Measurements from ENCODE around the gene GALK2. TPM values are rescaled to one million over a fixed set of nuclear protein-coding genes. Genes with fewer than 3 reads are reported as not detected.

The GALK2 gene
- total and polyA plus RNA-seq, 2 of the 4 experiments (the other 2 are of a cell fraction) = 27.0 to 63.6 TPM

- CTCF ChIA-PET = no interaction called here
- intact Hi-C loops (cut with micrococcal nuclease) (no loop called here), dilution Hi-C loops (cut with HindIII; ENCODE audit: low sequenced_read_pairs, unreplicated experiment) (no loop called here), in situ Hi-C loops (cut with MboI; ENCODE audit: low sequenced_read_pairs) (no loop called here)
- H3K14ac ChIP-seq (replicated peaks; ENCODE audit: low read depth, low read length) = no peak overlapping the region
- H4K91ac ChIP-seq (ENCODE audit: insufficient read depth, low read depth, low read length) = no peak overlapping the region
- no peak overlapping the region for H2AK5ac ChIP-seq (ENCODE audit: low read depth, low read length)
- BruUV-seq (replicated peaks) = no TSS peak
- no peak overlapping the region for H3K4me2 ChIP-seq (ENCODE audit: low read depth, low read length)
- DNase-seq = no peak
- H2BK120ac ChIP-seq (ENCODE audit: low read depth, low read length) = no peak overlapping the region
- no peaks in the 10 kb centered on the region for H3K9me3 ChIP-seq (ENCODE audit: control insufficient read depth, insufficient read depth, low read length)
- no peak overlapping the region for H3K23ac ChIP-seq (ENCODE audit: low read depth, low read length)
- no peaks in the 10 kb centered on the region for H4K20me1 ChIP-seq (ENCODE audit: insufficient read depth, low read length)
- no peak overlapping the region for H3K4ac ChIP-seq (ENCODE audit: low read depth, low read length)
- peaks cover 2% of the 10 kb centered on the region for H3K36me3 ChIP-seq (ENCODE audit: control insufficient read depth, insufficient read depth, low read length)
- no peak for ATAC-seq (ENCODE audit: low read depth)
- H2AK9ac ChIP-seq (replicated peaks; ENCODE audit: low read depth, low read length, poor library complexity) = no peak overlapping the region
- peaks cover 11 to 16% of the 10 kb centered on the region in 2 experiments for H3K79me1 ChIP-seq (ENCODE audit: low read depth in 1 of 2, low read length in 2 of 2)
- H3K56ac ChIP-seq (ENCODE audit: extremely low read depth, insufficient read depth, low read length) = no peak overlapping the region
- no peaks in the 10 kb centered on the region for H3K9me1 ChIP-seq (ENCODE audit: insufficient read depth, low read length)
- H2AFZ ChIP-seq (replicated peaks; ENCODE audit: low read length, poor library complexity) = no peak overlapping the region
- no peak overlapping the region for H2BK20ac ChIP-seq (ENCODE audit: low read depth, low read length)
- H4K8ac ChIP-seq (ENCODE audit: low read depth in 2 of 2, low read length in 2 of 2) = no peak overlapping the region
- no peak overlapping the region for H3K9ac ChIP-seq (ENCODE audit: low read depth, low read length)
- H3K4me3 ChIP-seq (ENCODE audit: insufficient read depth, low read depth, low read length) = no peak overlapping the region
- TF ChIP-seq FOS (IDR thresholded peaks at IDR 0.05; ENCODE audit: low read depth, low read length) (no peak), CTCF (conservative IDR thresholded peaks at IDR 0.05; ENCODE audit: low read depth, low read length) (no peak), RAD21 (IDR thresholded peaks at IDR 0.05; ENCODE audit: low read length) (no peak), RCOR1 (IDR thresholded peaks at IDR 0.05; ENCODE audit: insufficient replicate concordance, low read length) (no peak), NFE2L2 (IDR thresholded peaks at IDR 0.05; ENCODE audit: low read depth, low read length) (no peak), CEBPB (IDR thresholded peaks at IDR 0.05; ENCODE audit: low read depth, low read length) (no peak), MAFK (IDR thresholded peaks at IDR 0.05; ENCODE audit: low read depth, low read length) (no peak), MAZ (IDR thresholded peaks at IDR 0.05; ENCODE audit: borderline replicate concordance, low read depth, low read length) (no peak), CHD1 (IDR thresholded peaks at IDR 0.05; ENCODE audit: low read depth, low read length) (no peak), RFX5 (IDR thresholded peaks at IDR 0.05; ENCODE audit: low read depth, low read length) (no peak), BHLHE40 (IDR thresholded peaks at IDR 0.05; ENCODE audit: low read depth, low read length) (no peak), SMC3 (IDR thresholded peaks at IDR 0.05; ENCODE audit: low read depth, low read length) (no peak)
- H3K4me1 ChIP-seq (ENCODE audit: control insufficient read depth, insufficient read depth, low read length) = no peaks in the 10 kb centered on the region
- H4K5ac ChIP-seq (ENCODE audit: low read depth, low read length) = no peak overlapping the region
- POLR2A ChIA-PET (ENCODE audit: unreplicated experiment) = no interaction called here
- H3K27me3 ChIP-seq (ENCODE audit: control insufficient read depth, insufficient read depth, low read length) = no peaks in the 10 kb centered on the region
- H3K27ac ChIP-seq (ENCODE audit: insufficient read depth, low read length) = no peak overlapping the region
- no peak overlapping the region for H2BK5ac ChIP-seq (ENCODE audit: low read depth, low read length, poor library complexity, severe bottlenecking)
- WGBS, 2 experiments (ENCODE audit: extremely low coverage in 2 of 2, insufficient read length in 1 of 2) = no CpG with 5 or more reads among the region's 1 CpG
- H3K18ac ChIP-seq (ENCODE audit: low read depth, low read length) = no peak overlapping the region
- no peak overlapping the region for H2BK15ac ChIP-seq (ENCODE audit: low read depth, low read length)
Observed at GRCh38 chr15:49297584-49297983, 127.5 kb downstream of the GALK2 start.
